A673 (cell line): ENCODE results near the gene NOP16. TPM values are rescaled to one million over a fixed set of nuclear protein-coding genes. Genes with fewer than 3 reads are reported as not detected.

ENCODE experiments used
- BruUV-seq: library from RNA; stranded (reverse); fragments of 400-500 nt; replicated peaks from 2 replicates; lab custom pipeline; 2021; lab: Mats Ljungman, UMichigan
- CTCF ChIA-PET: fragments of 300-600 bp; sonication (Branson Sonifier 250); formaldehyde crosslinking; loops from one replicate; lab custom pipeline; 2022; ENCODE audit warnings: antibody characterized with exemption; lab: Charles Lee
- POLR2A ChIA-PET: fragments of 300-600 bp; sonication (Branson Sonifier 250); formaldehyde crosslinking; loops from one replicate; lab custom pipeline; 2022; ENCODE audit warnings: antibody characterized with exemption; ENCODE audit not compliant: low non-redundant PET; lab: Charles Lee
- DNase-seq: peaks from one replicate; pipeline ENCODE4 v3.0.0-alpha.2; 2015; ENCODE audit warnings: low spot score
- H3K27ac ChIP-seq: fragments of 200-600 bp; sonication (generic); 2 replicates; pipeline ENCODE4 v1.5.1; 2016; ENCODE audit warnings: mixed run types, low read depth, mild to moderate bottlenecking, mixed read lengths, antibody characterized with exemption, low read length; ENCODE audit not compliant: poor library complexity, severe bottlenecking
- H3K27me3 ChIP-seq: fragments of 200-600 bp; sonication (generic); replicated peaks from 2 replicates; pipeline ENCODE4 v1.6.1; 2017; ENCODE audit warnings: mixed run types, low read depth, mild to moderate bottlenecking, mixed read lengths, antibody characterized with exemption, low read length; ENCODE audit not compliant: insufficient read depth, poor library complexity
- H3K36me3 ChIP-seq: fragments of 200-600 bp; sonication (generic); 2 replicates; pipeline ENCODE4 v1.6.1; 2016; ENCODE audit warnings: mixed run types, mild to moderate bottlenecking, mixed read lengths, antibody characterized with exemption, low read length; ENCODE audit not compliant: insufficient read depth, poor library complexity, severe bottlenecking
- H3K4me1 ChIP-seq: fragments of 200-600 bp; sonication (generic); 2 replicates; pipeline ENCODE4 v1.6.1; 2017; ENCODE audit warnings: mixed run types, mild to moderate bottlenecking, mixed read lengths, antibody characterized with exemption, low read length; ENCODE audit not compliant: insufficient read depth, poor library complexity, severe bottlenecking
- H3K4me3 ChIP-seq: fragments of 200-600 bp; sonication (generic); 2 replicates; pipeline ENCODE4 v1.5.1; 2016; ENCODE audit warnings: low read depth, mixed run types, mild to moderate bottlenecking, mixed read lengths, low read length; ENCODE audit not compliant: poor library complexity, severe bottlenecking
- H3K9me3 ChIP-seq: fragments of 200-600 bp; sonication (generic); 2 replicates; pipeline ENCODE4 v1.6.1; 2016; ENCODE audit warnings: mixed run types, low read depth, mild to moderate bottlenecking, mixed read lengths, antibody characterized with exemption, low read length; ENCODE audit not compliant: poor library complexity, severe bottlenecking
- EZH2 ChIP-seq: fragments of 200-600 bp; sonication (generic); IDR thresholded peaks from 2 replicates; pipeline ENCODE4 v1.6.1; 2017; ENCODE audit warnings: borderline replicate concordance, low read depth, mild to moderate bottlenecking, mixed read lengths, antibody characterized with exemption, low read length; ENCODE audit not compliant: poor library complexity, severe bottlenecking
- intact Hi-C: fragments of 100-400 bp; cut with micrococcal nuclease; formaldehyde crosslinking; loops from one replicate; pipeline ENCODE4 v1.10.0; 2022; ENCODE audit not compliant: unreplicated experiment
- total RNA-seq: library from RNA; stranded (reverse); gene quantifications from 2 replicates; pipeline ENCODE4 v1.2.3, GENCODE V29; 2021
- TF ChIP-seq, protein P1 (sequence below): fragments of 300-800, 200-600 bp; sonication (generic); conservative IDR thresholded peaks from 2 replicates; pipeline ENCODE4 v1.5.1; 2017; ENCODE audit warnings: low read depth, mild to moderate bottlenecking, antibody characterized with exemption, low read length, moderate library complexity, mixed read lengths

Gene NOP16
- total RNA-seq, 1 experiment from 2014 or later: 66.0 TPM

DNA sequence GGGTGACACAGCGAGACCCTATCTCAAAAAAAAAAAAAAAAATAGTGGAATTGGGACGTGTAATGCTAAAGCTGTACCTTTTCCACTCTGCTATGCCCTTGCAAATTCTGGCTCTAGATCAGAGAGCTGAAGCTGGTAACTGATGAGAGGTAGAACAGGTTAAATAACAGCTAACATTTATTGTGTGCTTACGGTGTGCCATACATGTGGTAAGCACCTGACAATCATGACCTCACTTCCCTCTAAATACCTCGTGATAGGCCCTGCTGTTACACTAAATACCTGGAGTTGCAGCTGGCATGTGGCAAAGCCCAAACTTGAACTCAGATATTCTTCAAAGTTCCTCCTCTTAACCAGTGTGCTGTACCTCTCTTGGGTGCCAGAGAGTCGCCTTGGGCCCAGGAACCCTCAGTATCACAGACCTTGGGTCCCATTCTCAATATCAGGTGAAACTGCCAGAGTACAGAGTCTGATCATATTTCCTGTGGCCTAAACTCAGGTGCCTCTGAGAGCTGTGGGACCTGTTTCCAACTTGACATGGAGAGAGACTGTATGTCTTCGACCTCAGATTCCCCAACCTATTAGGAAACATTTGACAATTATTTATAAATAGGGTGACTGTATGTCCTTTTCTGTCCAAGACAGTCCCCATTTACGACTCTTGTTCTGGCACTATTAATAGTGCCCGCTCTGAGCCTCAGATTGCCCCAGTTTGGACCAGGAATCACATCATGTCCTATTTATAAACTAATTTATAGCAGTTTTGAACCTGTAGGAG, 18.3 kb downstream of the NOP16 start:
- Histone ChIP-seq H3K27ac (no peak overlapping the region), H3K36me3 (peaks cover 4% of the 10 kb centered on the region), H3K4me3 (no peak overlapping the region), H3K4me1 (no peaks in the 10 kb centered on the region), H3K27me3 (no peaks in the 10 kb centered on the region), H3K9me3 (no peaks in the 10 kb centered on the region)
- TF ChIP-seq EZH2: no peak
- TF ChIP-seq, protein P1, sequence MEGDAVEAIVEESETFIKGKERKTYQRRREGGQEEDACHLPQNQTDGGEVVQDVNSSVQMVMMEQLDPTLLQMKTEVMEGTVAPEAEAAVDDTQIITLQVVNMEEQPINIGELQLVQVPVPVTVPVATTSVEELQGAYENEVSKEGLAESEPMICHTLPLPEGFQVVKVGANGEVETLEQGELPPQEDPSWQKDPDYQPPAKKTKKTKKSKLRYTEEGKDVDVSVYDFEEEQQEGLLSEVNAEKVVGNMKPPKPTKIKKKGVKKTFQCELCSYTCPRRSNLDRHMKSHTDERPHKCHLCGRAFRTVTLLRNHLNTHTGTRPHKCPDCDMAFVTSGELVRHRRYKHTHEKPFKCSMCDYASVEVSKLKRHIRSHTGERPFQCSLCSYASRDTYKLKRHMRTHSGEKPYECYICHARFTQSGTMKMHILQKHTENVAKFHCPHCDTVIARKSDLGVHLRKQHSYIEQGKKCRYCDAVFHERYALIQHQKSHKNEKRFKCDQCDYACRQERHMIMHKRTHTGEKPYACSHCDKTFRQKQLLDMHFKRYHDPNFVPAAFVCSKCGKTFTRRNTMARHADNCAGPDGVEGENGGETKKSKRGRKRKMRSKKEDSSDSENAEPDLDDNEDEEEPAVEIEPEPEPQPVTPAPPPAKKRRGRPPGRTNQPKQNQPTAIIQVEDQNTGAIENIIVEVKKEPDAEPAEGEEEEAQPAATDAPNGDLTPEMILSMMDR: no peak
- ChIA-PET POLR2A (no interaction called here), CTCF (no interaction called here)
- intact Hi-C loops: no loop called here
- DNase-seq: no peak
- BruUV-seq: no TSS peak

DNA sequence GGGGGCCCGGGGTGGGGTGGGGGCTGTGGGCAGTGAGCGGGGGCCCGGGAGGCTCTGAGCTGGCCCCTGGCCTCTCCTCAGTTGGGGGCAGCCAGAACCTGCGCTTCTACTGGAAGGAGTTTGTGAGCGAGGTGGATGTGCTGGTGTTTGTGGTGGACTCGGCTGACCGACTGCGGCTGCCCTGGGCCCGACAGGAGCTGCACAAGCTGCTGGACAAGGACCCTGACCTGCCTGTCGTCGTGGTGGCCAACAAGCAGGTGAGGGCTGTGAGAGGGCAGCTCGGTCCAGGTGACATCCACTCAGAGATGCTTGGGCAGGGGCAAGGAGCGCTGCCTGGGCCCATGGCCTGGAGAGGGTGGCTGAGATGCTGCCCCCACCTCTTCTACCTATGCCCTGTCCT, 19.7 kb downstream of the NOP16 start:
- H3K9me3 ChIP-seq: no peaks in the 10 kb centered on the region
- POLR2A ChIA-PET: interaction anchor here (0.6 kb wide), 1 partner anchor 26 kb away, joined by 11 read pairs; no protein-coding TSS in a partner anchor
- no peaks in the 10 kb centered on the region for H3K4me1 ChIP-seq
- H3K4me3 ChIP-seq: no peak overlapping the region
- no peak for DNase-seq
- BruUV-seq: no TSS peak
- H3K27me3 ChIP-seq: no peaks in the 10 kb centered on the region
- intact Hi-C loops: no loop called here
- TF ChIP-seq EZH2: no peak
- TF ChIP-seq, protein P1: no peak
- CTCF ChIA-PET: no interaction called here
- no peak overlapping the region for H3K27ac ChIP-seq
- H3K36me3 ChIP-seq: peaks cover 4% of the 10 kb centered on the region

DNA sequence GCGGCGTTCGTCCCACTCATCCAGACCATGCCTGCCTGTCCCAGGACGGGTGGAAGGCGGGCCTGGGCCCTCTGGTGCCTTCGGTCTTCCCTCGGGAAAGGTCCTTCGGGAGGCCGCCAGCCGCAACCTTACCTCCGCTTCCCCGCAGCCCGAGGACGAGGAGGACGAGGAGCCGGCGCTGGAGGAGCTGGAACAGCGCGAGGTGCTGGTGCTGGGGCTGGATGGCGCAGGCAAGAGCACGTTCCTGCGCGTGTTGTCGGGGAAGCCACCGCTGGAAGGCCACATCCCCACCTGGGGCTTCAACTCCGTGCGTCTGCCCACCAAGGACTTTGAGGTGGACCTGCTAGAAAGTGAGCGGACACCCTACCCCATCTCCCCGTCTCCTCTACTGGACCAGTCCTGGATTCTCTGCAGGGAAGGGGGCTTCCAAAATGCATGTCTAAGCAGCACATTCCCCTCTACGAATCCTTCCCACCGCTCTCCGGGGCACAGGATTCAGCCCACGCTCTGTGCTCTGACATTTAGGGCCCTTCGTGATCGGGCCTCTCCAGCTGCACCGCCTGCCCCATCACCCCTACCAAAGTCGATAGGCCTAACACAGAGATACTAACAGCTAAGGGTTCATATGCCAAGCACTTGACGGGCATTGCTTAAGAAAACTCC, 22.0 kb downstream of the NOP16 start:
- CTCF ChIA-PET: no interaction called here
- H3K4me1 ChIP-seq: peaks cover 4% of the 10 kb centered on the region
- H3K27me3 ChIP-seq: no peaks in the 10 kb centered on the region
- H3K27ac ChIP-seq: no peak overlapping the region
- DNase-seq: no peak
- POLR2A ChIA-PET: no interaction called here
- H3K36me3 ChIP-seq: peaks cover 4% of the 10 kb centered on the region
- peak overlapping the region; percentile 89 for H3K4me3 ChIP-seq
- TF ChIP-seq, protein P1: no peak
- no peak for TF ChIP-seq EZH2
- BruUV-seq: no TSS peak
- intact Hi-C loops: no loop called here
- H3K9me3 ChIP-seq: no peaks in the 10 kb centered on the region
